GM10266 (cell line): ENCODE measurements around the gene NMUR2.
A peak's percentile ranks its signal among the peaks of the same experiment; 100 is the strongest.

Source experiments
- DNase-seq: peaks from one replicate; pipeline ENCODE4 v3.0.0; 2012; ENCODE audit errors: extremely low spot score
- CTCF ChIP-seq: IDR thresholded peaks from 2 replicates; pipeline ENCODE4 v1.5.1; 2012; ENCODE audit warnings: mild to moderate bottlenecking, low read depth; ENCODE audit not compliant: control insufficient read depth, insufficient read depth; ENCODE audit errors: missing control alignments

The NMUR2 gene

GRCh38 chr5:152412129-152412528 lies 7.0 kb upstream of the NMUR2 start:
- DNase-seq = no peak
- no peak for TF ChIP-seq CTCF

GRCh38 chr5:152406082-152406481 lies 1.0 kb upstream of the NMUR2 start:
- no peak for DNase-seq
- no peak for TF ChIP-seq CTCF

- DNase-seq = no peak
- no peak for TF ChIP-seq CTCF
Measured at GRCh38 chr5:152404494-152404893, 585 bp downstream of the NMUR2 start.

- no peak for DNase-seq
- no peak for TF ChIP-seq CTCF
Measured at GRCh38 chr5:152403046-152403445, 2.0 kb downstream of the NMUR2 start.

- TF ChIP-seq CTCF = no peak
Measured at GRCh38 chr5:152400846-152401245, 4.2 kb downstream of the NMUR2 start.

GRCh38 chr5:152397581-152397980 lies 7.5 kb downstream of the NMUR2 start:
- DNase-seq = peak; percentile 28
- TF ChIP-seq CTCF = no peak

More at GRCh38 chr5:152400846-152401245, 4.2 kb downstream of the NMUR2 start:
- no peak for DNase-seq

- DNase-seq = no peak
- TF ChIP-seq CTCF = no peak
Measured at GRCh38 chr5:152393441-152393840, 11.6 kb downstream of the NMUR2 start.
